Stimulated activated naive CD8-positive, alpha-beta T cell treated with anti-CD3 and anti-CD28 coated beads, Interleukin-15, amount 100 ng/mL, for 72 hours (primary cell): Measurements from ENCODE around the gene FAM170B.

Experiments
- ATAC-seq: fragments of 150-1000 bp; cut with Tn5 transposase; 2 replicates; pipeline ENCODE4 v1.10.0; 2021; ENCODE audit warnings: mild to moderate bottlenecking, moderate library complexity
- DNase-seq, 2 donors: peaks; one replicate each; pipeline ENCODE4 v3.0.0; 2021 to 2022
- H3K27ac Mint-ChIP-seq, 2 donors: one replicate each; pipeline ENCODE4 v1.8.0; 2022; ENCODE audit warnings: mild to moderate bottlenecking in 2 of 2, mixed read lengths in 2 of 2, moderate library complexity in 2 of 2
- H3K27me3 Mint-ChIP-seq: one replicate; pipeline ENCODE4 v1.8.0; 2022; ENCODE audit warnings: mixed read lengths
- H3K4me1 Mint-ChIP-seq: one replicate; pipeline ENCODE4 v1.8.0; 2022; ENCODE audit warnings: mild to moderate bottlenecking, mixed read lengths
- H3K4me3 Mint-ChIP-seq, 2 donors: one replicate each; pipeline ENCODE4 v1.8.0; 2022; ENCODE audit warnings: mild to moderate bottlenecking in 2 of 2, mixed read lengths in 2 of 2, moderate library complexity in 1 of 2
- H3K9me3 Mint-ChIP-seq, 2 donors: one replicate each; pipeline ENCODE4 v1.8.0; 2022; ENCODE audit warnings: mixed read lengths in 2 of 2

The FAM170B gene

GRCh38 chr10:49090696-49091380 lies 43.0 kb downstream of the FAM170B start:
- no peak for DNase-seq
- no peak overlapping the region for H3K4me3 Mint-ChIP-seq
- peaks cover 0 to 19% of the 10 kb centered on the region in 2 donors for H3K9me3 Mint-ChIP-seq
- H3K27me3 Mint-ChIP-seq, result peaks cover 15% of the 10 kb centered on the region
- no peaks in the 10 kb centered on the region for H3K4me1 Mint-ChIP-seq
- H3K27ac Mint-ChIP-seq, result no peak overlapping the region
- no peak for ATAC-seq

DNA sequence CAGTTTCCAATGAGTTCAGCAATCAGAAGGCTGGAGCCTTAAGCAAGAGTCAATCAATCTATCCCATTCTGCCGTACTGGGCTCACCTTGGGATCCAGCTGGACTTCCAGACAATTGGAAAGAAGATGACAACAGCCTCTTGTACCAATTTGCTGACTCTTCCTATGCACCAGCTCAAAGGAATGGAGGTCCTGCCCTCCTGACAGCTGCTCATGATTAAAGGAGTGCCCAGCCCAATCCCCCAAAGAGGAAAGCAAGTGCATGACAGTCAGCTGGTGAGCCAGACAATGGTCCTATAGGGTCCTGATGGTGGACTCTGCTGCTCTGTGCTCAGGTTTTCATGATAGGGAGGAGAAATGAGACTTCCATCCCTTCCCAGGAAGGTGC lies 43.6 kb downstream of the FAM170B start:
- Mint-ChIP-seq H3K27me3 (peaks cover 15% of the 10 kb centered on the region), H3K9me3 (peaks cover 0 to 19% of the 10 kb centered on the region in 2 donors), H3K4me1 (no peaks in the 10 kb centered on the region), H3K27ac (no peak overlapping the region), H3K4me3 (no peak overlapping the region)
- DNase-seq, result no peak
- no peak for ATAC-seq

- ATAC-seq (no peak), DNase-seq (no peak)
- Mint-ChIP-seq H3K27ac (peak overlapping the region in 1 of 2 donors; percentile 89), H3K4me3 (no peak overlapping the region), H3K27me3 (peaks cover 15% of the 10 kb centered on the region), H3K4me1 (no peaks in the 10 kb centered on the region), H3K9me3 (peaks cover 0 to 19% of the 10 kb centered on the region in 2 donors)
Measured at GRCh38 chr10:49089557-49090188, 44.1 kb downstream of the FAM170B start.

DNA sequence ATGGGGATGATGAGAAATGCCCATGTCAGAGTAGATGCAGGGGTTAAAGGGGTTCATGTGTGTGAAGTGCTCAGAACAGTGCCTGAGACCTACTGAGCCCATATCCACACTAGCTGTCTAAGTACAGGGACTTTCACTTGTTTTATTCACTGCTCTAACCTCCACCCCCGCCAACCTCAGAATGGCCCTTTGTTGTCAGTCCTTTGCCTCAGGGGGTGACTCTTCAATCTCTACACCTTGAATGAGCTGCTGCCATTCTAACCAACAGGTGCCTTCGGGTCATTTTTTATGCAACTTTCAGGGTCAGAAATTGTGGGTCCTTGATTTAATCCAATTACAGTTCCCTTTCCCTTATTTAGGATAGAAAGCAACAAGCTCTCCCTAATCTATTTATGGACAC lies 44.7 kb downstream of the FAM170B start:
- Mint-ChIP-seq H3K4me1 (no peaks in the 10 kb centered on the region), H3K9me3 (peaks cover 0 to 19% of the 10 kb centered on the region in 2 donors), H3K27me3 (peaks cover 15% of the 10 kb centered on the region), H3K27ac (no peak overlapping the region), H3K4me3 (no peak overlapping the region)
- ATAC-seq (no peak), DNase-seq (no peak)

DNA sequence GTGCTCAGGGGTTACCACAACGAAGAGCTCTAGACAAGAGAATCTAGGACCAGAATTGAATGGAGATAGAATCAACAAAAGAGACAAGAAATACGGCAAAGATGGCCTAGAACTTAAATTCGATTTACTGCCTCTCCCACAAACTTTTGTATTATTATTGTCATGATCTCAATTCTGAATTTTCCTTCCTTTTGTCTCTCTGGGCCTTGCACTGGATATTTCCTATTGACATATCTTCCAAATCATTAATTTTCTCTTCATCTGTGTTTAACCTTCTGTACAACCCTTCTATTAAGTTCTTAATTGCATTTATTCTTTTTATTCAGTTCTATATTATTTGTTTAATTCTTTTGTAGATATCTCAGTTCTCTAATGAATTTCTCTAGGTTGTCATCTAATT lies 46.9 kb downstream of the FAM170B start:
- Mint-ChIP-seq H3K4me1 (no peaks in the 10 kb centered on the region), H3K9me3 (peaks cover 0 to 19% of the 10 kb centered on the region in 2 donors), H3K4me3 (no peak overlapping the region), H3K27me3 (peaks cover 26% of the 10 kb centered on the region), H3K27ac (no peak overlapping the region)
- no peak for DNase-seq
- ATAC-seq, result no peak

GRCh38 chr10:49083261-49083660 lies 50.6 kb downstream of the FAM170B start:
- Mint-ChIP-seq H3K4me3 (no peak overlapping the region), H3K4me1 (peaks cover 9% of the 10 kb centered on the region), H3K27ac (no peak overlapping the region), H3K27me3 (peaks cover 12% of the 10 kb centered on the region), H3K9me3 (peaks cover 0 to 19% of the 10 kb centered on the region in 2 donors)
- ATAC-seq (no peak), DNase-seq (no peak)

DNA sequence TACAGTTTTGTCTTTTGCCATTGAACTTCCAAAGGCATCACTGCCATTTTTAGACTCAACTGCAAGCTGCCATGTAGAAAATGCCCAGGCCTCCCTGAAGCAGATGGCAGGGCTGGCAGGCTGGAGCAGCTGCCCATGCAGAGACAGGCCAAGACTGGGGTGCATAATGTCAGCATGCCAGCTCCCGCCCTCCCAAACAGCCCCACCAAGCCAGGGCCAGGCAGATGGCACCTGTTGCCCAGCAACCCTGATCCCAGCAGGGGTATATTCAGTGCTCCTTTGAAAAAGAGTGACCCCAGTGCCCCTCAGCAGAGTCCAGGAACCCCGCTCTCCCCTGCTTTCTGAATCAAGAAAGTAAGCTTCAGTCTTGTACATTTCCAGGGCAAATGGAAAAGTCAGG lies 51.1 kb downstream of the FAM170B start:
- no peak overlapping the region for H3K27ac Mint-ChIP-seq
- peaks cover 0 to 19% of the 10 kb centered on the region in 2 donors for H3K9me3 Mint-ChIP-seq
- DNase-seq, result no peak
- H3K4me3 Mint-ChIP-seq, result no peak overlapping the region
- no peak for ATAC-seq
- H3K4me1 Mint-ChIP-seq, result peaks cover 9% of the 10 kb centered on the region
- peaks cover 12% of the 10 kb centered on the region for H3K27me3 Mint-ChIP-seq

GRCh38 chr10:49081547-49082275 lies 52.1 kb downstream of the FAM170B start:
- H3K4me1 Mint-ChIP-seq, result peaks cover 19% of the 10 kb centered on the region
- H3K27me3 Mint-ChIP-seq, result peaks cover 20% of the 10 kb centered on the region
- no peak for ATAC-seq
- H3K4me3 Mint-ChIP-seq, result no peak overlapping the region
- peaks cover 0 to 9% of the 10 kb centered on the region in 2 donors for H3K9me3 Mint-ChIP-seq
- DNase-seq, result no peak
- no peak overlapping the region for H3K27ac Mint-ChIP-seq
